Measurements from ENCODE around the gene CBARP. TPM values are rescaled to one million over a fixed set of nuclear protein-coding genes. Genes with fewer than 3 reads are reported as not detected.

CBARP gene
- total and polyA plus RNA-seq, 2 of the 13 experiments (the other 11 are each of a cell fraction or from before 2014, with no cell fraction given), result 1.2 to 1.4 TPM

GRCh38 chr19:1266129-1266915 is 28.5 kb upstream of the CBARP start (continued):
- no peak for TF ChIP-seq SOX6 (IDR thresholded peaks at IDR 0.05)
- peak; percentile 68 for TF ChIP-seq SOX6 (CRISPR knock-in tag; IDR thresholded peaks at IDR 0.05)
- TF ChIP-seq ZNF251 (CRISPR knock-in tag; IDR thresholded peaks at IDR 0.05), result no peak
- peak; percentile 94 for TF ChIP-seq SP5 (CRISPR knock-in tag; IDR thresholded peaks at IDR 0.05; ENCODE audit: borderline replicate concordance, low read depth)
- TF ChIP-seq, protein P1, sequence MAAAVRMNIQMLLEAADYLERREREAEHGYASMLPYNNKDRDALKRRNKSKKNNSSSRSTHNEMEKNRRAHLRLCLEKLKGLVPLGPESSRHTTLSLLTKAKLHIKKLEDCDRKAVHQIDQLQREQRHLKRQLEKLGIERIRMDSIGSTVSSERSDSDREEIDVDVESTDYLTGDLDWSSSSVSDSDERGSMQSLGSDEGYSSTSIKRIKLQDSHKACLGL (CRISPR knock-in tag; IDR thresholded peaks at IDR 0.05), result peak; percentile 84
- peak; percentile 31; the same call in 1 of the 2 replicates for TF ChIP-seq ZNF563 (CRISPR knock-in tag; IDR thresholded peaks at IDR 0.05)
- no peak for TF ChIP-seq ZNF205 (CRISPR knock-in tag; IDR thresholded peaks at IDR 0.05)
- TF ChIP-seq TMF1 (CRISPR knock-in tag; IDR thresholded peaks at IDR 0.05; ENCODE audit: low read depth), result no peak; the same call in 1 of the 2 replicates
- TF ChIP-seq, protein P2, sequence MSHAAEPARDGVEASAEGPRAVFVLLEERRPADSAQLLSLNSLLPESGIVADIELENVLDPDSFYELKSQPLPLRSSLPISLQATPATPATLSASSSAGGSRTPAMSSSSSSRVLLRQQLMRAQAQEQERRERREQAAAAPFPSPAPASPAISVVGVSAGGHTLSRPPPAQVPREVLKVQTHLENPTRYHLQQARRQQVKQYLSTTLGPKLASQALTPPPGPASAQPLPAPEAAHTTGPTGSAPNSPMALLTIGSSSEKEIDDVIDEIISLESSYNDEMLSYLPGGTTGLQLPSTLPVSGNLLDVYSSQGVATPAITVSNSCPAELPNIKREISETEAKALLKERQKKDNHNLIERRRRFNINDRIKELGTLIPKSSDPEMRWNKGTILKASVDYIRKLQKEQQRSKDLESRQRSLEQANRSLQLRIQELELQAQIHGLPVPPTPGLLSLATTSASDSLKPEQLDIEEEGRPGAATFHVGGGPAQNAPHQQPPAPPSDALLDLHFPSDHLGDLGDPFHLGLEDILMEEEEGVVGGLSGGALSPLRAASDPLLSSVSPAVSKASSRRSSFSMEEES (CRISPR knock-in tag; IDR thresholded peaks at IDR 0.05), result peak; percentile 61; the same call in 1 of the 2 replicates
- TF ChIP-seq ZSCAN30 (CRISPR knock-in tag; IDR thresholded peaks at IDR 0.05), result no peak
- TF ChIP-seq ARID2 (CRISPR knock-in tag; IDR thresholded peaks at IDR 0.05; ENCODE audit: borderline replicate concordance), result no peak
- no peak for TF ChIP-seq ZNF33A (CRISPR knock-in tag; IDR thresholded peaks at IDR 0.05; ENCODE audit: borderline replicate concordance)
- 0 out of 2 replicates have a peak, but pooled peaks have one; percentile 40 for TF ChIP-seq ZNF318 (CRISPR knock-in tag; IDR thresholded peaks at IDR 0.05)
- no peak for TF ChIP-seq SIN3B (IDR thresholded peaks at IDR 0.05; ENCODE audit: low read length)
- no peak for TF ChIP-seq TEAD2 (CRISPR knock-in tag; IDR thresholded peaks at IDR 0.05)
- TF ChIP-seq ZMAT3 (CRISPR knock-in tag; conservative IDR thresholded peaks at IDR 0.05), result 0 out of 2 replicates have a peak, but pooled peaks have one; percentile 24
- TF ChIP-seq ZBTB2 (CRISPR knock-in tag; IDR thresholded peaks at IDR 0.05; ENCODE audit: low read depth), result peak; percentile 61
- TF ChIP-seq ZNF30 (CRISPR knock-in tag; IDR thresholded peaks at IDR 0.05), result no peak
- peak; percentile 72 for TF ChIP-seq ZNF546 (CRISPR knock-in tag; conservative IDR thresholded peaks at IDR 0.05)
